ENCODE results near the gene CERS6.
A peak's percentile ranks its signal among the peaks of the same experiment; 100 is the strongest.
"Not testable (repeated sequence)": the region's sequence is repeated elsewhere in the genome, so short reads cannot be mapped to it uniquely, and the experiment has no call there.

The CERS6 gene

GRCh38 chr2:168663993-168664392 is 207.9 kb downstream of the CERS6 start:
- ChIA-PET CTCF (no interaction called here), POLR2A (no interaction called here)
- H3K4me3 ChIP-seq (ENCODE audit: low read depth, low read length) = no peak overlapping the region
- TF ChIP-seq CTCF (IDR thresholded peaks at IDR 0.05; ENCODE audit: insufficient read depth, low read length, missing control alignments) = no peak
- DNase-seq (ENCODE audit: low read depth, low spot score) = no peak

- DNase-seq (ENCODE audit: low read depth, low spot score); H3K4me3 ChIP-seq (ENCODE audit: low read depth, low read length); CTCF ChIA-PET; POLR2A ChIA-PET: not testable (repeated sequence)
Observed at GRCh38 chr2:168664715-168665114, 208.6 kb downstream of the CERS6 start.

GRCh38 chr2:168666339-168666738 is 210.3 kb downstream of the CERS6 start:
- ChIA-PET CTCF (no interaction called here), POLR2A (no interaction called here)
- no peak overlapping the region for H3K4me3 ChIP-seq (ENCODE audit: low read depth, low read length)
- DNase-seq (ENCODE audit: low read depth, low spot score) = no peak
- TF ChIP-seq CTCF (IDR thresholded peaks at IDR 0.05; ENCODE audit: insufficient read depth, low read length, missing control alignments) = no peak

GRCh38 chr2:168667156-168667555 is 211.1 kb downstream of the CERS6 start:
- H3K4me3 ChIP-seq (ENCODE audit: low read depth, low read length) = no peak overlapping the region
- ChIA-PET POLR2A (no interaction called here), CTCF (no interaction called here)
- TF ChIP-seq CTCF (IDR thresholded peaks at IDR 0.05; ENCODE audit: insufficient read depth, low read length, missing control alignments) = no peak
- DNase-seq (ENCODE audit: low read depth, low spot score) = no peak

GRCh38 chr2:168669151-168669550 is 213.1 kb downstream of the CERS6 start:
- POLR2A ChIA-PET = no interaction called here
- H3K4me3 ChIP-seq (ENCODE audit: low read depth, low read length) = no peak overlapping the region
- DNase-seq (ENCODE audit: low read depth, low spot score) = peak; percentile 14
- TF ChIP-seq CTCF (IDR thresholded peaks at IDR 0.05; ENCODE audit: insufficient read depth, low read length, missing control alignments) = no peak
- CTCF ChIA-PET = interaction anchor here (1.0 kb wide), 1 partner anchor 18 kb away, joined by 4 read pairs; no protein-coding TSS in a partner anchor

- ChIA-PET POLR2A (no interaction called here), CTCF (interaction anchor here (0.7 kb wide), 1 partner anchor 322 kb away, joined by 3 read pairs; no protein-coding TSS in a partner anchor)
- no peak overlapping the region for H3K4me3 ChIP-seq (ENCODE audit: low read depth, low read length)
- TF ChIP-seq CTCF (IDR thresholded peaks at IDR 0.05; ENCODE audit: insufficient read depth, low read length, missing control alignments) = no peak
- DNase-seq (ENCODE audit: low read depth, low spot score) = no peak
Observed at GRCh38 chr2:168670478-168670877, 214.4 kb downstream of the CERS6 start.

- H3K4me3 ChIP-seq (ENCODE audit: low read depth, low read length) = no peak overlapping the region
- ChIA-PET POLR2A (no interaction called here), CTCF (interaction anchor here (1.1 to 1.9 kb wide), 2 partner anchors 10 to 325 kb away, joined by 4 to 5 read pairs; no protein-coding TSS in a partner anchor)
- no peak for DNase-seq (ENCODE audit: low read depth, low spot score)
- no peak for TF ChIP-seq CTCF (IDR thresholded peaks at IDR 0.05; ENCODE audit: insufficient read depth, low read length, missing control alignments)
Observed at GRCh38 chr2:168671932-168672331, 215.9 kb downstream of the CERS6 start.
